ENCODE measurements around the gene POLR3C.

- no peak for TF ChIP-seq POLR2AphosphoS5 (IDR thresholded peaks at IDR 0.05; ENCODE audit: borderline replicate concordance, low read depth, low read length)
- no peak for TF ChIP-seq EZH2 (IDR thresholded peaks at IDR 0.05)
- TF ChIP-seq FOXP2 (optimal IDR thresholded peaks at IDR 0.05; ENCODE audit: control extremely low read depth, extremely low read length, insufficient read depth), result no peak
These were observed 2.0 kb downstream of the POLR3C start for GRCh38 chr1:145826030-145826429.

All from SK-N-MC (cell line).